ENCODE measurements around the gene ROPN1L. TPM values are rescaled to one million over a fixed set of nuclear protein-coding genes. Genes with fewer than 3 reads are reported as not detected.
A peak's percentile ranks its signal among the peaks of the same experiment; 100 is the strongest.

Gene ROPN1L
- total RNA-seq, 3 donors from 2014 or later, result not detected

GRCh38 chr5:10448754-10449360 is 7.2 kb downstream of the ROPN1L start:
- H3K4me1 ChIP-seq (ENCODE audit: low read depth), result no peaks in the 10 kb centered on the region
- no peak overlapping the region for H3K4me3 ChIP-seq
- DNase-seq, result no peak
- intact Hi-C loops (cut with DNase I, micrococcal nuclease), result no loop called here
- ATAC-seq, result no peak
- H3K36me3 ChIP-seq (ENCODE audit: low read depth), result no peaks in the 10 kb centered on the region
- TF ChIP-seq CTCF (IDR thresholded peaks at IDR 0.05), result no peak
- no peaks in the 10 kb centered on the region for H3K9me3 ChIP-seq

- TF ChIP-seq CTCF (IDR thresholded peaks at IDR 0.05), result no peak
- ATAC-seq, result no peak
- DNase-seq, result no peak
- intact Hi-C loops (cut with DNase I, micrococcal nuclease), result loop anchor here in 1 of 2 donors (5.0 kb wide), 1 partner anchor 176 kb away; no protein-coding TSS in a partner anchor
- Histone ChIP-seq H3K4me3 (no peak overlapping the region), H3K36me3 (ENCODE audit: low read depth) (no peaks in the 10 kb centered on the region), H3K4me1 (ENCODE audit: low read depth) (no peaks in the 10 kb centered on the region), H3K9me3 (no peaks in the 10 kb centered on the region)
These were observed 9.6 kb downstream of the ROPN1L start for GRCh38 chr5:10451137-10451824.

- no peaks in the 10 kb centered on the region for H3K9me3 ChIP-seq
- DNase-seq (peak in 1 of 3 donors; percentile 46), ATAC-seq (peak; percentile 83)
- H3K4me1 ChIP-seq (ENCODE audit: low read depth), result peaks cover 4% of the 10 kb centered on the region
- no peak overlapping the region for H3K4me3 ChIP-seq
- TF ChIP-seq CTCF (IDR thresholded peaks at IDR 0.05), result peak; percentile 46
- intact Hi-C loops (cut with DNase I, micrococcal nuclease), result loop anchor here (1.0 to 5.0 kb wide), 2 partner anchors 174 kb away; no protein-coding TSS in a partner anchor
- no peaks in the 10 kb centered on the region for H3K36me3 ChIP-seq (ENCODE audit: low read depth)
These were observed 11.2 kb downstream of the ROPN1L start for GRCh38 chr5:10452768-10453331.

- H3K9me3 ChIP-seq, result no peaks in the 10 kb centered on the region
- intact Hi-C loops (cut with DNase I, micrococcal nuclease), result loop anchor here in 1 of 2 donors (5.0 kb wide), 1 partner anchor 174 kb away; no protein-coding TSS in a partner anchor
- peaks cover 4% of the 10 kb centered on the region for H3K4me1 ChIP-seq (ENCODE audit: low read depth)
- no peaks in the 10 kb centered on the region for H3K36me3 ChIP-seq (ENCODE audit: low read depth)
- ATAC-seq (peak; percentile 30), DNase-seq (no peak)
- no peak overlapping the region for H3K4me3 ChIP-seq
- TF ChIP-seq CTCF (IDR thresholded peaks at IDR 0.05), result no peak
These were observed 11.9 kb downstream of the ROPN1L start for GRCh38 chr5:10453545-10453944.

GRCh38 chr5:10454591-10455276 is 13.1 kb downstream of the ROPN1L start:
- DNase-seq, result no peak
- Histone ChIP-seq H3K36me3 (ENCODE audit: low read depth) (no peaks in the 10 kb centered on the region), H3K9me3 (no peaks in the 10 kb centered on the region), H3K4me3 (no peak overlapping the region), H3K4me1 (ENCODE audit: low read depth) (peaks cover 4% of the 10 kb centered on the region)
- no peak for ATAC-seq
- intact Hi-C loops (cut with DNase I, micrococcal nuclease), result loop anchor here in 1 of 2 donors (5.0 kb wide), 1 partner anchor 173 kb away; no protein-coding TSS in a partner anchor
- TF ChIP-seq CTCF (IDR thresholded peaks at IDR 0.05), result no peak

All from mucosa of descending colon (tissue), 3 donors.